HG02885 (cell line): Measurements from ENCODE around the gene CT45A8.
"Not testable (repeated sequence)": the region's sequence is repeated elsewhere in the genome, so short reads cannot be mapped to it uniquely, and the experiment has no call there.

Source experiments
- ATAC-seq: cut with Tn5 transposase; IDR thresholded peaks from one replicate; pipeline ENCODE4 v1.9.1; 2021; ENCODE audit warnings: mild to moderate bottlenecking; ENCODE audit not compliant: unreplicated experiment, poor library complexity

Gene CT45A8, protein sequence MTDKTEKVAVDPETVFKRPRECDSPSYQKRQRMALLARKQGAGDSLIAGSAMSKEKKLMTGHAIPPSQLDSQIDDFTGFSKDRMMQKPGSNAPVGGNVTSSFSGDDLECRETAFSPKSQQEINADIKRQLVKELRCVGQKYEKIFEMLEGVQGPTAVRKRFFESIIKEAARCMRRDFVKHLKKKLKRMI

DNA sequence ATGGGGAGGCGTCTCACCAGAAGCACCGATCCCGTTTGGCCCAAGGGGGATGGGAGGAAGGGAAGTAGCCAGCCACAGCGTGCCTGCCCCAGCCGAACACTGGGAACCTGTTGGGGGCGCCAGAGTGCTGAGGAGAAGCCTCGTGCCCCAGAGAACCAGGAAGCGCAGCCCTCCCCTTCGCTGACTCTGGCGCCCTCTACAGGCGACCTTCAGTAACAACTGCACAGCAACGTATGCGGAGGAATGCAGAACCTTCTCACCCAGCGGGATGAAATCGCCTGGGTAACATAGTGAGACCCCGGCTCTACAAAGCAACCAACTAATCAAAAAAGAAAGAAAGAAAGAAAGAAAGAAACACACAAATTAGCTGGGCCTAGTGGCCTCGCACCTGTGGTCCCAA lies at the start of gene CT45A8:
TSS of gene CT45A8 (minus strand) at position 101 of the 400 bp plus-strand sequence. CDS start 3,755 bp downstream, outside the sequence.
- ATAC-seq: not testable (repeated sequence)

DNA sequence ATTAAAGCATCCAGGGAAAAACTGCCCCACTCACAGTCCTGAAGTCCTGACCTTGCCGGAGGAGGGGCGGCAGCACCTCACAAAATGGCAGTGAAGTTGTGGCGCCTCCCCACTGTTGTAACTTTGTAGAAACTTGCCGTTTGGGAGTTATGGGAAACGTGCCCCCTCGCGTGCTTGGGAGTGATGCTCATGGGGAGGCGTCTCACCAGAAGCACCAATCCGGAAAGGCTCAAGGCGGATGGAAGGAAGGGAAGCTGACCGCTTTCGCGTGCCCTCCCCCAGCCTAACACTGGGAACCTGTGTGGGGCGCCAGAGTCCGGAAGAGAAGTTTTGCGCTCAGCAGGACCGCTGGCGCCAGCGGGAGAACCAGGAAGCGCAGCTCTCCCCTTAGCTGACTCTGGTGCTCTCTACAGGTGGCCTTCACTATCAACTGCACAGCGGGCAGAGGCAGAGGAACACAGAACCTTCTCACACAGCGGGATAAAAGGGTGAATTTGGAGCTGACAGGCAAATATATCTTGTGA lies 39.0 kb upstream of the CT45A8 start, which contains the start of the genes CT45A10 and SAGE1:
TSS of gene CT45A10 (minus strand) at position 151 of the 524 bp plus-strand sequence. CDS start 8,100 bp downstream, outside the sequence.
TSS of gene SAGE1 (plus strand) at position 423 of the 524 bp plus-strand sequence. CDS start 2,527 bp downstream, outside the sequence.
- no peak for ATAC-seq

DNA sequence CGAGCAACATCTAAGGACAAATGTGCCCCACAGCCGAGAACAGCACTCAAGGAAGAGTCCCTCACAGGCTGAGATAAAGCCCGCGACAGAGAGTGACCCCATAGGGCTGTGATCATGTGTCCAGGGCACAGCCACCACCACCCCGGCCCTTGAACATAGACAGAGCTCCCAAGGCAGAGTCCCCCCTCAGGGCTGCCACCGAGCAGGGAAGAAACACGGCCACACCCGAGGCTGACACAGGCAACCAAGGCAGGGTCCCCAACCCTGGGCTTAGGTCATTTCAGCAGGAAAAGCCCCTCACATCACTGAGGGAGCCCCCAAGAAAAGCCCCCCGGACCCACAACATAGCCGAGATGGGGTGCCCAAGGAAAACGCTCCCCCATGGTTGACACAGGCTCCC lies 38.4 kb upstream of the CT45A8 start:
- no peak for ATAC-seq

DNA sequence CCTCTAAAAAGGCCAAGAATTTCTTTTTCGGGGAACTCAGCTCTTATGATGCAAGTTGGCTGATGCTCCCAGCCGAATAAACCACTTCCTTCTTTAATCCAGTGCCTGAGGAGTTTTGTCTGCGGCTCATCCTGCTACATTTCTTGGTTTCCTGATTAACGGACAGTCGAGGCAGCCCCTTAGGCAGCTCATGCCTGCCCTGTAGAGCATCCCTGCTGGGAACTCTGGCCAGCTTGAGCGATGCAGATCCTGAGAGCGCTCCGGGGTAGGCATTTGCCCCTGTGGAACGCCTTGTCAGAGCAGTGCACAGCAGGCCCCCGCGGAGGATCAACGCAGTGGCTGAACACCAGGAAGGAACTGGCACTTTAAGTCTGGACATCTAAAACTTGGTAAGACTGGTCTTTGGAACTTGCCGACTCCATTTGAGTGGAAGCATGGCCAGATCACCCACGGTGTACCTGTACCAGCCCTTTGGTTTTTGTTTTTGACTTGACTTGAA lies 35.8 kb upstream of the CT45A8 start:
- ATAC-seq: no peak

DNA sequence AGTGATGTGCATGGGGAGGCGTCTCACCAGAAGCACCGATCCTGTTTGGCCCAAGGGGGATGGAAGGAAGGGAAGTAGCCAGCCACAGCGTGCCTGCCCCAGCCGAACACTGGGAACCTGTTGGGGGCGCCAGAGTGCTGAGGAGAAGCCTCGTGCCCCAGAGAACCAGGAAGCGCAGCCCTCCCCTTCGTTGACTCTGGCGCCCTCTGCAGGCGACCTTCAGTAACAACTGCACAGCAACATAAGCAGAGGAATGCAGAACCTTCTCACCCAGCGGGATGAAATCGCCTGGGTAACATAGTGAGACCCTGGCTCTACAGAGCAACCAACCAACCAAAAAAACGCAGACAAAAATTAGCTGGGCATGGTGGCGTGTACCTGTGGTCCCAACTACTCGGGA lies 34.6 kb upstream of the CT45A8 start:
- not testable (repeated sequence) for ATAC-seq

DNA sequence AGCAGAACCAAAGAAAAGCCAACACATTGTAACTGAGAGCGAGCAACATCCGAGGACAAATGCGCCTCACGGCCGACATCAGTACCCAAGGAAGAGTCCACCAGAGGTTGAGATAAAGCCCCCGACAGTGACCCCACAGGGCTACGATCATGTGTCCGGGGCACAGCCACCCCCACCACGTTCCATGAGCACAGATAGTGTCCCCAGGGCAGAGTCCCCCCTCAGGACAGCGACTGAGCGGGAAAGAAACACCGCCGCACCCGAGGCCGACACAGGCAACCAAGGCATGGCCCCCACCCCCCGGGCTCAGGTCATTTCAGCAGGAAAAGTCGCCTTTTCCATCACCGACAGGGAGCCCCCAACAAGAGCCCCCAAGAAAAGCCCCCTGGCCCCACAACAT lies 33.9 kb upstream of the CT45A8 start:
- not testable (repeated sequence) for ATAC-seq

GRCh38 chrX:135882741-135883140 lies 28.4 kb upstream of the CT45A8 start:
- not testable (repeated sequence) for ATAC-seq

GRCh38 chrX:135871712-135872111 lies 17.4 kb upstream of the CT45A8 start, which contains the start of gene CT45A9:
Gene CT45A9 (minus strand): TSS chrX:135871812. CDS start chrX:135868061, 3,751 bp downstream.
- not testable (repeated sequence) for ATAC-seq

DNA sequence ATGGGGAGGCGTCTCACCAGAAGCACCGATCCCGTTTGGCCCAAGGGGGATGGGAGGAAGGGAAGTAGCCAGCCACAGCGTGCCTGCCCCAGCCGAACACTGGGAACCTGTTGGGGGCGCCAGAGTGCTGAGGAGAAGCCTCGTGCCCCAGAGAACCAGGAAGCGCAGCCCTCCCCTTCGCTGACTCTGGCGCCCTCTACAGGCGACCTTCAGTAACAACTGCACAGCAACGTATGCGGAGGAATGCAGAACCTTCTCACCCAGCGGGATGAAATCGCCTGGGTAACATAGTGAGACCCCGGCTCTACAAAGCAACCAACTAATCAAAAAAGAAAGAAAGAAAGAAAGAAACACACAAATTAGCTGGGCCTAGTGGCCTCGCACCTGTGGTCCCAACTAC lies 17.2 kb downstream of the CT45A8 start, which contains the start of gene CT45A7:
TSS of gene CT45A7 (minus strand) at position 101 of the 400 bp plus-strand sequence. CDS start 3,747 bp downstream, outside the sequence.
- ATAC-seq: not testable (repeated sequence)

DNA sequence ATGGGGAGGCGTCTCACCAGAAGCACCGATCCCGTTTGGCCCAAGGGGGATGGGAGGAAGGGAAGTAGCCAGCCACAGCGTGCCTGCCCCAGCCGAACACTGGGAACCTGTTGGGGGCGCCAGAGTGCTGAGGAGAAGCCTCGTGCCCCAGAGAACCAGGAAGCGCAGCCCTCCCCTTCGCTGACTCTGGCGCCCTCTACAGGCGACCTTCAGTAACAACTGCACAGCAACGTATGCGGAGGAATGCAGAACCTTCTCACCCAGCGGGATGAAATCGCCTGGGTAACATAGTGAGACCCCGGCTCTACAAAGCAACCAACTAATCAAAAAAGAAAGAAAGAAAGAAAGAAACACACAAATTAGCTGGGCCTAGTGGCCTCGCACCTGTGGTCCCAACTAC lies 34.4 kb downstream of the CT45A8 start, which contains the start of gene CT45A2:
TSS of gene CT45A2 (minus strand) at position 101 of the 400 bp plus-strand sequence. CDS start 3,747 bp downstream, outside the sequence.
- not testable (repeated sequence) for ATAC-seq

DNA sequence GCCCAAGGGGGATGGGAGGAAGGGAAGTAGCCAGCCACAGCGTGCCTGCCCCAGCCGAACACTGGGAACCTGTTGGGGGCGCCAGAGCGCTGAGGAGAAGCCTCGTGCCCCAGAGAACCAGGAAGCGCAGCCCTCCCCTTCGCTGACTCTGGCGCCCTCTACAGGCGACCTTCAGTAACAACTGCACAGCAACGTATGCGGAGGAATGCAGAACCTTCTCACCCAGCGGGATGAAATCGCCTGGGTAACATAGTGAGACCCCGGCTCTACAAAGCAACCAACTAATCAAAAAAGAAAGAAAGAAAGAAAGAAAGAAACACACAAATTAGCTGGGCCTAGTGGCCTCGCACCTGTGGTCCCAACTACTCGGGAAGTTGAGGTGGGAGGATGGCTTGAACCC lies 51.7 kb downstream of the CT45A8 start, which contains the start of gene CT45A6:
TSS of gene CT45A6 (minus strand) at position 101 of the 400 bp plus-strand sequence. CDS start 3,794 bp downstream, outside the sequence.
- ATAC-seq: not testable (repeated sequence)
